Stimulated activated CD4-positive, alpha-beta T cell treated with anti-CD3 and anti-CD28 coated beads, Interleukin-12 subunit alpha, Interleukin-12 subunit beta, amount 100 ng/mL, for 4 hours (primary cell): Measurements from ENCODE around the gene LILRB3.
"Not testable (repeated sequence)": the region's sequence is repeated elsewhere in the genome, so short reads cannot be mapped to it uniquely, and the experiment has no call there.

Experiments
- DNase-seq: peaks from one replicate; pipeline ENCODE4 v3.0.0-alpha.2; 2020

Gene LILRB3

GRCh38 chr19:54242234-54242633 is 19.4 kb upstream of the LILRB3 start:
- DNase-seq, result not testable (repeated sequence)

GRCh38 chr19:54240372-54241336 is 17.8 kb upstream of the LILRB3 start:
- not testable (repeated sequence) for DNase-seq

GRCh38 chr19:54239491-54240371 is 16.9 kb upstream of the LILRB3 start:
- DNase-seq, result not testable (repeated sequence)

GRCh38 chr19:54233941-54234340 is 11.1 kb upstream of the LILRB3 start:
- DNase-seq, result no peak

GRCh38 chr19:54231077-54231931 is 8.5 kb upstream of the LILRB3 start:
- DNase-seq, result peak; percentile 83

- DNase-seq, result no peak
Measured at GRCh38 chr19:54230031-54230430, 7.2 kb upstream of the LILRB3 start.

GRCh38 chr19:54229146-54229545 is 6.3 kb upstream of the LILRB3 start:
- DNase-seq, result no peak

- DNase-seq, result not testable (repeated sequence)
Measured at GRCh38 chr19:54224619-54225018, 1.8 kb upstream of the LILRB3 start.

- not testable (repeated sequence) for DNase-seq
Measured at GRCh38 chr19:54223937-54224281, 1.1 kb upstream of the LILRB3 start.

- not testable (repeated sequence) for DNase-seq
Measured at GRCh38 chr19:54223277-54223936, 600 bp upstream of the LILRB3 start.

- DNase-seq, result not testable (repeated sequence)
Measured at GRCh38 chr19:54221947-54222346, 860 bp downstream of the LILRB3 start.

- not testable (repeated sequence) for DNase-seq
Measured at GRCh38 chr19:54219702-54220101, 3.1 kb downstream of the LILRB3 start.

- no peak for DNase-seq
Measured at GRCh38 chr19:54218960-54219661, 3.7 kb downstream of the LILRB3 start.

GRCh38 chr19:54218259-54218658 is 4.5 kb downstream of the LILRB3 start:
- no peak for DNase-seq

GRCh38 chr19:54217517-54218247 is 5.1 kb downstream of the LILRB3 start:
- not testable (repeated sequence) for DNase-seq

GRCh38 chr19:54216869-54217268 is 5.9 kb downstream of the LILRB3 start:
- DNase-seq, result no peak

- DNase-seq, result not testable (repeated sequence)
Measured at GRCh38 chr19:54214734-54215133, 8.1 kb downstream of the LILRB3 start.

GRCh38 chr19:54214217-54214616 is 8.6 kb downstream of the LILRB3 start:
- DNase-seq, result not testable (repeated sequence)

- DNase-seq, result no peak
Measured at GRCh38 chr19:54211235-54211634, 11.6 kb downstream of the LILRB3 start.

GRCh38 chr19:54209811-54210494 is 12.9 kb downstream of the LILRB3 start:
- DNase-seq, result no peak
